GM12878 (cell line): ENCODE data around the gene WASHC2C. TPM values are rescaled to one million over a fixed set of nuclear protein-coding genes. Genes with fewer than 3 reads are reported as not detected.

Experiments used
- BCLAF1 ChIP-seq: fragments of 450-650 bp; IDR thresholded peaks from 2 replicates; pipeline ENCODE4 v1.6.1; 2017; ENCODE audit warnings: antibody characterized with exemption, mild to moderate bottlenecking, moderate library complexity
- CUX1 ChIP-seq: IDR thresholded peaks from 2 replicates; pipeline ENCODE4 v1.6.1; 2012; ENCODE audit warnings: improper control_type of control experiment, low read depth, low read length; ENCODE audit not compliant: insufficient replicate concordance
- IRF3 ChIP-seq: fragments of 450-650 bp; IDR thresholded peaks from 2 replicates; pipeline ENCODE4 v1.6.1; 2014; ENCODE audit warnings: mild to moderate bottlenecking
- NFYB ChIP-seq: IDR thresholded peaks from 2 replicates; pipeline ENCODE4 v1.6.1; 2011; ENCODE audit warnings: low read depth, mild to moderate bottlenecking, low read length, improper control_type of control experiment, moderate library complexity; ENCODE audit not compliant: insufficient read depth
- PAX5 ChIP-seq: IDR thresholded peaks from 2 replicates; pipeline ENCODE4 v1.6.1; 2011; ENCODE audit warnings: low read depth, low read length, borderline replicate concordance
- RBBP5 ChIP-seq: fragments of 200-600 bp; sonication (generic); conservative IDR thresholded peaks from 2 replicates; pipeline ENCODE4 v1.6.1; 2016
- ZNF207 ChIP-seq: fragments of 450-650 bp; IDR thresholded peaks from 2 replicates; pipeline ENCODE4 v1.6.1; 2014; ENCODE audit warnings: antibody characterized with exemption, mild to moderate bottlenecking, borderline replicate concordance
- ZNF384 ChIP-seq: IDR thresholded peaks from 2 replicates; pipeline ENCODE4 v1.6.1; 2012; ENCODE audit warnings: low read depth, mild to moderate bottlenecking, low read length, improper control_type of control experiment, borderline replicate concordance
- polyA plus RNA-seq, 11 experiments: library from polyadenylated mRNA; depleted of rRNA in 4 of 11; unstranded in 6 of 11; stranded (reverse) in 5 of 11; fragments of >200 nt; fragmentation: Nextera tagmentation in 4 of 11; fragmentation: Illumina TruSeq in 1 of 11; extraction: Ambion mirVana in 4 of 11; extraction: Trizol in 1 of 11; gene quantifications; 1 replicate in 1 of 11; 2 replicates in 10 of 11; pipeline versions ENCODE4 v1.2.1 to v1.2.3, GENCODE V29; 2011 to 2016; ENCODE audit warnings: inconsistent platforms in 2 of 11, missing spikeins in 2 of 11, low read depth in 1 of 11
- total RNA-seq, 4 experiments: library from RNA; depleted of rRNA in 3 of 4; stranded (reverse); fragments of >200 nt in 3 of 4; fragmentation: Illumina TruSeq in 1 of 4; extraction: Trizol in 1 of 4; gene quantifications; 2 replicates each; pipeline versions ENCODE4 v1.2.1 to v1.2.3, GENCODE V29; 2013 to 2021

Gene WASHC2C
- total and polyA plus RNA-seq, 10 of the 15 experiments (the other 5 are each of a cell fraction or from before 2014, with no cell fraction given), result 3.3 to 30.6 (median 22.9) TPM

- TF ChIP-seq IRF3, result no peak
- no peak for TF ChIP-seq ZNF384
- TF ChIP-seq ZNF207, result no peak
- no peak for TF ChIP-seq CUX1
- no peak for TF ChIP-seq PAX5
- TF ChIP-seq BCLAF1, result no peak
- no peak for TF ChIP-seq RBBP5
- TF ChIP-seq NFYB, result no peak
Measured at GRCh38 chr10:45809837-45810236, 82.8 kb downstream of the WASHC2C start (continued).
